ENCODE data around the gene OR2C3.

The OR2C3 gene

DNA sequence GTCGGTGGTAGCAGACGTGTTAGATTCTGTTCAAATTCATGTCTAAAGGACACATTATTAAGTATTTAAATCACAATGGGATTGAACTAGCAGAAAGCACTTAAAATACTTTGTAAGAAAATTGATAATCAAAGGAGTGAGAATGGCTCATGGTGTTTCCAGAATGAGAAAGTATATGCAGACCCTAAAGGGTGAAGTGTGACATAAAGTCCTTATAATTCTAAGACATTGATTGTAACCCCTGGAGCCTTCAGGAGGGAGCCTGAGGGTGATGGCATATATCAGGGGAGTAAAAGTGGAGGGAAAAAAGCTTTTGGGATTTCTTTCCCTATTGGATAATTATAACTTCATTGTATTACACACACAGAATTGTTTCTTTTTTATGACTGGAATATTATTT, at the start of gene OR2C3:
Gene OR2C3 (minus strand): TSS at position 101 of the 400 bp plus-strand sequence. CDS start 3,929 bp downstream, outside the sequence.
- TF ChIP-seq ZNF274 (IDR thresholded peaks at IDR 0.05; ENCODE audit: low read depth, low read length) = no peak
- TF ChIP-seq SUZ12 (IDR thresholded peaks at IDR 0.05; ENCODE audit: extremely low read depth, insufficient read depth, insufficient read length) = no peak
- TF ChIP-seq YY1 (IDR thresholded peaks at IDR 0.05; ENCODE audit: insufficient read depth, insufficient read length) = no peak
- no peaks in the 10 kb centered on the region for H3K36me3 ChIP-seq (ENCODE audit: insufficient read depth, insufficient read length, low read length)
- H3K9me3 ChIP-seq (ENCODE audit: insufficient read depth, low read length) = no peaks in the 10 kb centered on the region; the same call in 1 of the 2 replicates
- DNase-seq (ENCODE audit: low read depth, low spot score) = no peak
- H3K4me3 ChIP-seq (ENCODE audit: insufficient read length, low read depth) = no peak within 1 kb of the TSS
- H3K4me1 ChIP-seq (ENCODE audit: insufficient read depth, insufficient read length) = peaks cover 3% of the 10 kb centered on the region
- H3K27me3 ChIP-seq (ENCODE audit: insufficient read depth, insufficient read length) = no peaks in the 10 kb centered on the region
- H3K9ac ChIP-seq (ENCODE audit: insufficient read length, low read depth) = no peak within 1 kb of the TSS

DNA sequence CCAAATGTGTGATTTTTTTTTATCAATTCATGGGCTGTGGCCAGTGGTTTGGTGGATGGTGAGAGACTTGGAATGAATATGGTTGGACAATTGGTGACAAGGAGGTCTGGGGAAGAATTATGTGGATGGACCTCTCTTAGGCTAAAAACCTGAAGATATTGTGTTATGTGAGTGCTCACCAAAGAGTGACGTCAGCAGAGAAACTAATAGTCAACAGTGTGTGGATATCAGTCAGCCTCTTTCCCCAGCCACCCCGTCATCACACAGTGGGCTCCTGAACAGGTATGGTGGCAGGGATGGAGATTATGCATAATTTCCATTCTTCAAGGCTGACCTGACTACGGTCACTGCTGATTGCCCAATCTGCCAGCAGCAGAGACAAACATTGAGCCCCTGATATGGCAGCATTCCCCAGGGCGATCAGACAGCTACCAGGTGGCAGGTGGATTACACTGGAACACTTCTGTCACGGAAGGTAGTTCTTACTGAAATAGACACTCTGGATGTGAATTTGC, 42.8 kb upstream of the OR2C3 start:
- Histone ChIP-seq H3K4me3 (ENCODE audit: insufficient read length, low read depth) (no peak overlapping the region), H3K27me3 (ENCODE audit: insufficient read depth, insufficient read length) (no peaks in the 10 kb centered on the region), H3K4me1 (ENCODE audit: insufficient read depth, insufficient read length) (no peaks in the 10 kb centered on the region), H3K36me3 (ENCODE audit: insufficient read depth, insufficient read length, low read length) (no peaks in the 10 kb centered on the region), H3K9me3 (ENCODE audit: insufficient read depth, low read length) (0 out of 2 replicates have a peak, but pooled peaks cover 2% of the 10 kb centered on the region), H3K9ac (ENCODE audit: insufficient read length, low read depth) (no peak overlapping the region)
- DNase-seq (ENCODE audit: low read depth, low spot score) = no peak
- no peak for TF ChIP-seq ZNF274 (IDR thresholded peaks at IDR 0.05; ENCODE audit: low read depth, low read length)
- TF ChIP-seq SUZ12 (IDR thresholded peaks at IDR 0.05; ENCODE audit: extremely low read depth, insufficient read depth, insufficient read length) = no peak
- no peak for TF ChIP-seq YY1 (IDR thresholded peaks at IDR 0.05; ENCODE audit: insufficient read depth, insufficient read length)

DNA sequence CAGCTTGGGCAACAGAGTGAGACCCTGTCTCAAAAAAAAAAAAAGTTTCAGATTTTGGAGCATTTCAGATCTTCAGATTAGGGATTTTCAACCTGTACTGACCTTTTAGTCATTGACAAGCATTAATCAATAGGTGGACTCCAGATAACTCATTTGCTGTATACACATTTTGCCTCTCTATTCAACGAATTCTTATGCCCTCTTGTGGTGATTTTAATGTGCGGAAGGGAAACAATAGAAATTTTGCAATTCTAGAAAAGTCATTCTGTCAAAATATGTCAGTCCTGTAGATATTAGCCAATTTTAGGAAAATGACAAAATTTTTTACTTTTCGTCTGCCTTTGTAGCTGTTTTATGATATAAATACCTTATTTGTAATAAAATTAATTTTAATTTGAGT, 40.3 kb upstream of the OR2C3 start:
- H3K4me3 ChIP-seq (ENCODE audit: insufficient read length, low read depth) = no peak overlapping the region
- no peaks in the 10 kb centered on the region for H3K27me3 ChIP-seq (ENCODE audit: insufficient read depth, insufficient read length)
- H3K9ac ChIP-seq (ENCODE audit: insufficient read length, low read depth) = no peak overlapping the region
- no peaks in the 10 kb centered on the region for H3K36me3 ChIP-seq (ENCODE audit: insufficient read depth, insufficient read length, low read length)
- DNase-seq (ENCODE audit: low read depth, low spot score) = no peak
- TF ChIP-seq YY1 (IDR thresholded peaks at IDR 0.05; ENCODE audit: insufficient read depth, insufficient read length) (no peak), ZNF274 (IDR thresholded peaks at IDR 0.05; ENCODE audit: low read depth, low read length) (no peak), SUZ12 (IDR thresholded peaks at IDR 0.05; ENCODE audit: extremely low read depth, insufficient read depth, insufficient read length) (no peak)
- no peaks in the 10 kb centered on the region for H3K4me1 ChIP-seq (ENCODE audit: insufficient read depth, insufficient read length)
- no peaks in the 10 kb centered on the region for H3K9me3 ChIP-seq (ENCODE audit: insufficient read depth, low read length)

DNA sequence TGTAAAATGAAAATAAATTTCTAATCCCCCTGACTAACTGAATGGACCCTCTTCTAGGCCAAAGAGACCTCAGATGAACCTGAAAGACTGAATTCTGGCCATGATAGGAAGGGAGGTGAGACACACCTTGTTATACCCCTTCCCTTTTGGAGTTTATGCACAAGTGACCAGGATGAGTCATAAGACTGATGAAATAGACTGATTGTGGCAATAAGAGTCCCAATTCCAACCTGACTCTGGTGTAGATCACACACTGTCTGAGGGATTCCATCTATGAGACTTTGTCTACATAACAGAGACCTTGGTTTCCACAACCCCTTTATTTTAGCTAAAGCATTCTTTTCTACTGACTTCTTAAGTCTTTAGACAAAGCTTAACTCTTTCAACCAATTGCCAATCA, 38.4 kb upstream of the OR2C3 start:
- Histone ChIP-seq H3K4me3 (ENCODE audit: insufficient read length, low read depth) (no peak overlapping the region), H3K27me3 (ENCODE audit: insufficient read depth, insufficient read length) (no peaks in the 10 kb centered on the region), H3K9ac (ENCODE audit: insufficient read length, low read depth) (no peak overlapping the region), H3K36me3 (ENCODE audit: insufficient read depth, insufficient read length, low read length) (no peaks in the 10 kb centered on the region), H3K4me1 (ENCODE audit: insufficient read depth, insufficient read length) (no peaks in the 10 kb centered on the region), H3K9me3 (ENCODE audit: insufficient read depth, low read length) (no peaks in the 10 kb centered on the region)
- DNase-seq (ENCODE audit: low read depth, low spot score) = no peak
- no peak for TF ChIP-seq YY1 (IDR thresholded peaks at IDR 0.05; ENCODE audit: insufficient read depth, insufficient read length)
- no peak for TF ChIP-seq ZNF274 (IDR thresholded peaks at IDR 0.05; ENCODE audit: low read depth, low read length)
- no peak for TF ChIP-seq SUZ12 (IDR thresholded peaks at IDR 0.05; ENCODE audit: extremely low read depth, insufficient read depth, insufficient read length)

DNA sequence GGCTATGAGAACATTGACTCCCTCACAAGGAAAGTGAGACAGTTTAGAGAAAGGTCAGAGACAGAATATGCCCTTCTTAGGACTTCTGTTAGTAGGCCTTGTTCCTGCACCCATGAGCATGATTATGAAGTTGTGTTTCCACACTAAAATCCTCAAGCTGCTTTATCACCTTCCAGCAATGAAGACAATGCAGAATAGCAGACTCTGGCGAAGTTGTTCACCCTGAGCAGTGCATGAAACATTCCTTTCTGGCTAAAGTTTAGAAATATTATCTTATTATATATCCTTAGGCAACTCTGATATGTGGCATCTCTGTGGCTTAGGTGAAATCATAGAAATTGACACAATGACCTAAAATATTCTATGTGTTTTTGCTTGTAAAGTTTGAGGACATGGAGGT, 38.0 kb upstream of the OR2C3 start:
- Histone ChIP-seq H3K4me1 (ENCODE audit: insufficient read depth, insufficient read length) (no peaks in the 10 kb centered on the region), H3K4me3 (ENCODE audit: insufficient read length, low read depth) (no peak overlapping the region), H3K9me3 (ENCODE audit: insufficient read depth, low read length) (no peaks in the 10 kb centered on the region), H3K9ac (ENCODE audit: insufficient read length, low read depth) (no peak overlapping the region), H3K27me3 (ENCODE audit: insufficient read depth, insufficient read length) (no peaks in the 10 kb centered on the region), H3K36me3 (ENCODE audit: insufficient read depth, insufficient read length, low read length) (no peaks in the 10 kb centered on the region)
- DNase-seq (ENCODE audit: low read depth, low spot score) = no peak
- TF ChIP-seq SUZ12 (IDR thresholded peaks at IDR 0.05; ENCODE audit: extremely low read depth, insufficient read depth, insufficient read length) = no peak
- no peak for TF ChIP-seq YY1 (IDR thresholded peaks at IDR 0.05; ENCODE audit: insufficient read depth, insufficient read length)
- no peak for TF ChIP-seq ZNF274 (IDR thresholded peaks at IDR 0.05; ENCODE audit: low read depth, low read length)

DNA sequence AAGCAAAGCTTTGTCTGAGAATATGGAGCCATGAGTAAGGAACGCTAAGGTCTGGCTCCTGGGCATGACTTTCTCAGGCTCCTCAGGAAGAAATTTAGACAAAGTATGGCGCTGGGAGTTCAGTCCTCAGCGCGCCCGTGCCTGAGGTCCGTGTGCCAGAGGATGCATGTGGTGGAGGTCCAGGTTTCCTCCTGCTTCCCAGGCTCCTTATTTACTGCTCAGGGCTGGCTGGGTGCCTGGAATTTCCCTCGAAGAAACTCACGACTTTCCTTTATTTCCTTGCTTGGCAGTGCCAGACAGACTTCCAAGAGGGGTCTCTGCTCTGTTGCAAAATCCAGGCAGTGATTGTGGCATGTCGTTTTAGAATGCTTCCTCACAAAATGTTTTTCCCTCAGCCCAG, 26.0 kb upstream of the OR2C3 start:
- no peak for DNase-seq (ENCODE audit: low read depth, low spot score)
- TF ChIP-seq YY1 (IDR thresholded peaks at IDR 0.05; ENCODE audit: insufficient read depth, insufficient read length) = no peak
- TF ChIP-seq ZNF274 (IDR thresholded peaks at IDR 0.05; ENCODE audit: low read depth, low read length) = no peak
- TF ChIP-seq SUZ12 (IDR thresholded peaks at IDR 0.05; ENCODE audit: extremely low read depth, insufficient read depth, insufficient read length) = no peak
- Histone ChIP-seq H3K9ac (ENCODE audit: insufficient read length, low read depth) (no peak overlapping the region), H3K4me1 (ENCODE audit: insufficient read depth, insufficient read length) (no peaks in the 10 kb centered on the region), H3K27me3 (ENCODE audit: insufficient read depth, insufficient read length) (no peaks in the 10 kb centered on the region), H3K36me3 (ENCODE audit: insufficient read depth, insufficient read length, low read length) (no peaks in the 10 kb centered on the region), H3K4me3 (ENCODE audit: insufficient read length, low read depth) (no peak overlapping the region), H3K9me3 (ENCODE audit: insufficient read depth, low read length) (no peaks in the 10 kb centered on the region)

DNA sequence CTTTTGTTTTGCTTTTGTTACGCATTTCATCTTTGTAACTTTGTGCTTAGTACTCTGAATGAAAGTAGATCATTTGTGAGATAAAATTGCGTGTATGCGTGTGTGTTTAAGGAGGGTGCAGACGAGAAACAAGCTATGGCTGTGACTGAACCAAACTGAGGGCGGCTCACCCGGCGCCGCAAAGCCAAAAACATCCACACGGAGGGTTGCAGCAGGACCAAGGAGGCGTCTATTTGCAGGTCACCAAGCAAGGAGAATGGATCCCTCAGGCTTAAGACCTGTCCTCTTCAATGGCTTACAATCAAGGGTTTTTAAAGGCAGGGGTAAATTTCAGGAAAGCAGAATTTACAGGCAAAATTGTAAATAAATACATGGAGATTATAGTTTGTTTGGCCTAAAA, 25.5 kb upstream of the OR2C3 start:
- no peak for DNase-seq (ENCODE audit: low read depth, low spot score)
- H3K36me3 ChIP-seq (ENCODE audit: insufficient read depth, insufficient read length, low read length) = no peaks in the 10 kb centered on the region
- no peaks in the 10 kb centered on the region for H3K9me3 ChIP-seq (ENCODE audit: insufficient read depth, low read length)
- no peaks in the 10 kb centered on the region for H3K4me1 ChIP-seq (ENCODE audit: insufficient read depth, insufficient read length)
- no peak overlapping the region for H3K9ac ChIP-seq (ENCODE audit: insufficient read length, low read depth)
- H3K4me3 ChIP-seq (ENCODE audit: insufficient read length, low read depth) = no peak overlapping the region
- no peaks in the 10 kb centered on the region for H3K27me3 ChIP-seq (ENCODE audit: insufficient read depth, insufficient read length)
- TF ChIP-seq SUZ12 (IDR thresholded peaks at IDR 0.05; ENCODE audit: extremely low read depth, insufficient read depth, insufficient read length) = no peak
- no peak for TF ChIP-seq YY1 (IDR thresholded peaks at IDR 0.05; ENCODE audit: insufficient read depth, insufficient read length)
- no peak for TF ChIP-seq ZNF274 (IDR thresholded peaks at IDR 0.05; ENCODE audit: low read depth, low read length)
